Thoracic aorta (tissue), 2 donors: ENCODE measurements around the gene YEATS2. TPM values are rescaled to one million over a fixed set of nuclear protein-coding genes. Genes with fewer than 3 reads are reported as not detected.
"Not testable (repeated sequence)": the region's sequence is repeated elsewhere in the genome, so short reads cannot be mapped to it uniquely, and the experiment has no call there.

Experiments used
- ATAC-seq: fragments of 150-250 bp; one replicate; pipeline ENCODE4 v1.8.0; 2017; ENCODE audit warnings: low read depth; ENCODE audit not compliant: insufficient number of reproducible peaks, low FRiP score
- DNase-seq: peaks from one replicate; pipeline ENCODE4 v3.0.0-alpha.2; 2020; ENCODE audit warnings: low spot score
- H3K27ac ChIP-seq, 2 donors: fragments of 200-600 bp; sonication (generic); 1 replicate in 1 of 2; 2 replicates in 1 of 2; pipeline ENCODE4 v1.5.1; 2016; ENCODE audit warnings: mild to moderate bottlenecking in 2 of 2, moderate library complexity in 2 of 2
- H3K27me3 ChIP-seq: fragments of 200-600 bp; sonication (generic); replicated peaks from 2 replicates; pipeline ENCODE4 v1.6.0; 2016; ENCODE audit warnings: mild to moderate bottlenecking; ENCODE audit not compliant: insufficient read depth
- H3K36me3 ChIP-seq: fragments of 200-600 bp; sonication (generic); one replicate; pipeline ENCODE4 v1.5.1; 2016
- H3K4me1 ChIP-seq, 2 donors: fragments of 200-600 bp; sonication (generic); 1 replicate in 1 of 2; 2 replicates in 1 of 2; pipeline versions ENCODE4 v1.5.1 to v1.6.0; 2016; ENCODE audit warnings: low read depth in 2 of 2, mild to moderate bottlenecking in 1 of 2; ENCODE audit not compliant: control insufficient read depth in 1 of 2
- H3K4me3 ChIP-seq: fragments of 200-600 bp; sonication (generic); 2 replicates; pipeline ENCODE4 v1.5.1; 2016; ENCODE audit warnings: mild to moderate bottlenecking
- H3K9me3 ChIP-seq: fragments of 200-600 bp; sonication (generic); 2 replicates; pipeline ENCODE4 v1.5.1; 2016
- CTCF ChIP-seq: fragments of 200-600 bp; sonication (generic); IDR thresholded peaks from one replicate; pipeline ENCODE4 v1.5.1; 2019; ENCODE audit warnings: antibody characterized with exemption
- total RNA-seq, 2 donors: library from RNA; depleted of rRNA; stranded (reverse); fragments of >200 nt; gene quantifications; one replicate each; pipeline versions ENCODE4 v1.1.0 to v1.2.3, GENCODE V29; 2016

YEATS2 gene
- total RNA-seq, 2 donors from 2014 or later = 25.3 to 34.2 TPM

GRCh38 chr3:183664913-183665381 is 32.6 kb upstream of the YEATS2 start:
- ATAC-seq = no peak
- no peak for DNase-seq
- no peaks in the 10 kb centered on the region for H3K9me3 ChIP-seq
- H3K36me3 ChIP-seq = peaks cover 28% of the 10 kb centered on the region
- H3K4me1 ChIP-seq = peaks cover 14 to 17% of the 10 kb centered on the region in 2 donors
- no peaks in the 10 kb centered on the region for H3K27me3 ChIP-seq
- H3K4me3 ChIP-seq = no peak overlapping the region
- no peak overlapping the region for H3K27ac ChIP-seq
- TF ChIP-seq CTCF = no peak

GRCh38 chr3:183680061-183680460 is 17.5 kb upstream of the YEATS2 start:
- Histone ChIP-seq H3K4me3 (no peak overlapping the region), H3K4me1 (no peaks in the 10 kb centered on the region), H3K9me3 (no peaks in the 10 kb centered on the region), H3K27ac (no peak overlapping the region), H3K36me3 (peaks cover 12% of the 10 kb centered on the region), H3K27me3 (no peaks in the 10 kb centered on the region)
- ATAC-seq = no peak
- no peak for DNase-seq
- no peak for TF ChIP-seq CTCF

- no peak for TF ChIP-seq CTCF
- no peak for DNase-seq
- Histone ChIP-seq H3K27ac (no peak overlapping the region), H3K4me3 (no peak overlapping the region), H3K9me3 (no peaks in the 10 kb centered on the region), H3K27me3 (no peaks in the 10 kb centered on the region), H3K4me1 (no peaks in the 10 kb centered on the region), H3K36me3 (no peaks in the 10 kb centered on the region)
- no peak for ATAC-seq
These were observed 9.9 kb upstream of the YEATS2 start for GRCh38 chr3:183687705-183688104.

- Histone ChIP-seq H3K27ac (no peak overlapping the region), H3K4me1 (no peaks in the 10 kb centered on the region), H3K9me3 (no peaks in the 10 kb centered on the region), H3K27me3 (no peaks in the 10 kb centered on the region), H3K4me3 (no peak overlapping the region), H3K36me3 (no peaks in the 10 kb centered on the region)
- no peak for TF ChIP-seq CTCF
- ATAC-seq (no peak), DNase-seq (no peak)
These were observed 8.7 kb upstream of the YEATS2 start for GRCh38 chr3:183688874-183689273.

- not testable (repeated sequence) for ATAC-seq, H3K4me1 ChIP-seq, H3K4me3 ChIP-seq, H3K27me3 ChIP-seq, H3K36me3 ChIP-seq, DNase-seq, H3K27ac ChIP-seq, H3K9me3 ChIP-seq
These were observed 8.0 kb upstream of the YEATS2 start for GRCh38 chr3:183689621-183690020.

GRCh38 chr3:183690402-183690995 is 7.1 kb upstream of the YEATS2 start:
- no peak for TF ChIP-seq CTCF
- Histone ChIP-seq H3K36me3 (no peaks in the 10 kb centered on the region), H3K27me3 (no peaks in the 10 kb centered on the region), H3K9me3 (no peaks in the 10 kb centered on the region), H3K4me3 (no peak overlapping the region), H3K27ac (no peak overlapping the region), H3K4me1 (no peaks in the 10 kb centered on the region)
- ATAC-seq = no peak
- DNase-seq = no peak
